Calu3 (cell line): ENCODE data around the gene ELOVL1. TPM values are rescaled to one million over a fixed set of nuclear protein-coding genes. Genes with fewer than 3 reads are reported as not detected.
"Not testable (repeated sequence)": the region's sequence is repeated elsewhere in the genome, so short reads cannot be mapped to it uniquely, and the experiment has no call there.

Experiments used
- BruUV-seq: library from RNA; stranded (reverse); fragments of 400-500 nt; replicated peaks from 2 replicates; lab custom pipeline; 2021; lab: Mats Ljungman, UMichigan
- CTCF ChIA-PET: fragments of 300-600 bp; sonication (Branson Sonifier 250); formaldehyde crosslinking; loops from one replicate; lab custom pipeline; 2022; ENCODE audit warnings: antibody characterized with exemption; lab: Charles Lee
- DNase-seq: peaks from one replicate; pipeline ENCODE4 v3.0.0; 2022
- H3K27ac Mint-ChIP-seq: one replicate; pipeline ENCODE4 v1.8.0; 2022; ENCODE audit warnings: mixed read lengths; ENCODE audit not compliant: unreplicated experiment
- H3K27me3 Mint-ChIP-seq: one replicate; pipeline ENCODE4 v1.8.0; 2022; ENCODE audit warnings: mixed read lengths; ENCODE audit not compliant: unreplicated experiment
- H3K36me3 Mint-ChIP-seq: one replicate; pipeline ENCODE4 v1.8.0; 2022; ENCODE audit warnings: mild to moderate bottlenecking, moderate library complexity, mixed read lengths; ENCODE audit not compliant: insufficient read depth, unreplicated experiment
- H3K4me1 Mint-ChIP-seq: one replicate; pipeline ENCODE4 v1.8.0; 2022; ENCODE audit warnings: mild to moderate bottlenecking, low read depth, mixed read lengths; ENCODE audit not compliant: unreplicated experiment
- H3K4me3 Mint-ChIP-seq: one replicate; pipeline ENCODE4 v1.8.0; 2022; ENCODE audit warnings: mild to moderate bottlenecking, low read depth, moderate library complexity, mixed read lengths; ENCODE audit not compliant: unreplicated experiment
- H3K9me3 Mint-ChIP-seq: one replicate; pipeline ENCODE4 v1.8.0; 2022; ENCODE audit warnings: low read depth, mixed read lengths; ENCODE audit not compliant: unreplicated experiment
- intact Hi-C: fragments of 100-400 bp; cut with micrococcal nuclease; formaldehyde crosslinking; loops from one replicate; pipeline ENCODE4 v1.10.0; 2022; ENCODE audit not compliant: unreplicated experiment
- total RNA-seq: library from RNA; stranded (reverse); gene quantifications from 2 replicates; pipeline ENCODE4 v1.2.3, GENCODE V29; 2022
- TF ChIP-seq, protein P1 (sequence below): fragments of 200-600 bp; IDR thresholded peaks from one replicate; pipeline ENCODE4 v1.8.0; 2022; ENCODE audit warnings: antibody characterized with exemption; ENCODE audit not compliant: unreplicated experiment

The ELOVL1 gene
- total RNA-seq, 1 experiment from 2014 or later, result 107 TPM

DNA sequence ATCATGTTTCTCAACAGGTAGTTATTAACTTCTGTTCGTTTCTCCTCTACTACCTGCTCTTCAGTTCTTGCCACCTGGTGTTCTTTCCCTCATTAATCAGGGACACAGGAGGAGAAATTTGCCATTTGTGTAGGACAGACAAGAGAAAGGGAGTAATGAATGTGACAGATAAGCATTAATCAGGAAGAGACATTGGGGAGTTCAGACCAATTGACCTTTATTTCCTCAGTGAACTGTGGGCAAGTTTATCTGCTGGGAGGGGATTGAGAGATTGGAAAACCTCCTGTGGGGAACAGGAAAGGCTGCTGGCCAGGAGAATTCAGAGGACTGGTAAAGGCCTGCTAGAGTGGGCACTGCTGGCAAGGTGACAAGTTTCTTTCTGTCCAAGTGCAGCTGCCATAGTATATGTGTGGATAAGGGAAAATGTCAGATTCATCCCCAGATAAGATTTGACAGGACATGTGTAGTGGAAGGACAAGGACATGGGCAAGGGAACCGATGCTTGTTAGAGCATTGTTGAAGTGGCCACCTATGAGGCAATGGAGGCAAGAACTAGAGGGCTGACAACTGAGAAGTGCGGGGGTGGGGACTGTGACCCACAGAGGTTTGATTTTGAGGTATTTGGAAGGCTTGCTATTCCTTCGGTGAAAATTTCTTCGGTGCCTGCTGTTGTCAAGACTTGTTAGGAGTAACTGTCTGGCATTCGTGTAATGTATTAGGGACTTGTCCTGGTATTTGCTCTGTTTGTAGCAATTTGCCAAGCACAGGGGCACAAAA, 34.5 kb upstream of the ELOVL1 start:
- no TSS peak for BruUV-seq
- CTCF ChIA-PET, result no interaction called here
- no peak for DNase-seq
- no peaks in the 10 kb centered on the region for H3K4me1 Mint-ChIP-seq
- no peaks in the 10 kb centered on the region for H3K9me3 Mint-ChIP-seq
- H3K4me3 Mint-ChIP-seq, result no peak overlapping the region
- H3K27ac Mint-ChIP-seq, result no peak overlapping the region
- H3K36me3 Mint-ChIP-seq, result peaks cover 23% of the 10 kb centered on the region
- TF ChIP-seq, protein P1, sequence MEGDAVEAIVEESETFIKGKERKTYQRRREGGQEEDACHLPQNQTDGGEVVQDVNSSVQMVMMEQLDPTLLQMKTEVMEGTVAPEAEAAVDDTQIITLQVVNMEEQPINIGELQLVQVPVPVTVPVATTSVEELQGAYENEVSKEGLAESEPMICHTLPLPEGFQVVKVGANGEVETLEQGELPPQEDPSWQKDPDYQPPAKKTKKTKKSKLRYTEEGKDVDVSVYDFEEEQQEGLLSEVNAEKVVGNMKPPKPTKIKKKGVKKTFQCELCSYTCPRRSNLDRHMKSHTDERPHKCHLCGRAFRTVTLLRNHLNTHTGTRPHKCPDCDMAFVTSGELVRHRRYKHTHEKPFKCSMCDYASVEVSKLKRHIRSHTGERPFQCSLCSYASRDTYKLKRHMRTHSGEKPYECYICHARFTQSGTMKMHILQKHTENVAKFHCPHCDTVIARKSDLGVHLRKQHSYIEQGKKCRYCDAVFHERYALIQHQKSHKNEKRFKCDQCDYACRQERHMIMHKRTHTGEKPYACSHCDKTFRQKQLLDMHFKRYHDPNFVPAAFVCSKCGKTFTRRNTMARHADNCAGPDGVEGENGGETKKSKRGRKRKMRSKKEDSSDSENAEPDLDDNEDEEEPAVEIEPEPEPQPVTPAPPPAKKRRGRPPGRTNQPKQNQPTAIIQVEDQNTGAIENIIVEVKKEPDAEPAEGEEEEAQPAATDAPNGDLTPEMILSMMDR, result no peak
- no peaks in the 10 kb centered on the region for H3K27me3 Mint-ChIP-seq
- intact Hi-C loops, result no loop called here

DNA sequence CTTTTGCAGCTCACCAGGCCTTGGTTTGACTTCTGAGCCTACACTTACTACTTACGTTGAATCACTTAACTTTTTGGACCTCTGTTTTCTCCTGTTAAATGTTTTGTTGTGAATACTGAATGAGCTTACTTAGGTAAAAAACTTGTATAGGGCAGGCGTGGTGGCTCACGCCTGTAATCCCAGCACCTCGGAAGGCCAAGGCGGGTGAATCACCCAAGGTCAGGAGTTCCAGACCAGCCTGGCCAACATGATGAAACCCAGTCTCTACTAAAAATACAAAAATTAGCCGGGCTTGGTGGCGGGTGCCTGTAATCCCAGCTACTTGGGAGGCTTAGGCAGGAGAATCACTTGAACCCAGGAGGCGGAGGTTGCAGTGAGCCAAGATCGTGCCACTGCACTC, 32.6 kb upstream of the ELOVL1 start:
- DNase-seq, H3K4me3 Mint-ChIP-seq, H3K9me3 Mint-ChIP-seq, H3K27me3 Mint-ChIP-seq, intact Hi-C loops, H3K4me1 Mint-ChIP-seq, CTCF ChIA-PET, H3K27ac Mint-ChIP-seq, BruUV-seq: not testable (repeated sequence)
- peaks cover 11% of the 10 kb centered on the region for H3K36me3 Mint-ChIP-seq

DNA sequence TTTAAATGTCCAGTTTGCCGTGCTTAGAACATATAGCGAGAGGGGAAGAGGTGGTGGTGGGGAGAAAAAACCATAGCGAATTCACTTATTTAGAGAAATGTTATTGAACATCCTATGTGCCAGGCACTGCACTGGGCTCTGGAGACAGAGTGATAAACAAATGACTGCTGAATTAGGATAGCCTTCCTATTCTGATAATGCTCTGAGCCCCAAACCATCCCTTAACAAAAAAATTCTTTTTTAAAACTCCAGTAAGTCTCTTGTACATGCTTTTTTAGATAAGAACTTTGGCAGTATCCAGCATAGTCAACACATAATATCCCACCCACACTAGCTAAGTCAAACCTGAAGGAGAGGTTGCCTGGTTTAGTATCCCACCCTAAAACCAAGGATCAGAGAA, 30.4 kb upstream of the ELOVL1 start:
- CTCF ChIA-PET, result no interaction called here
- Mint-ChIP-seq H3K36me3 (peaks cover 3% of the 10 kb centered on the region), H3K27me3 (no peaks in the 10 kb centered on the region), H3K4me3 (no peak overlapping the region), H3K27ac (no peak overlapping the region), H3K9me3 (no peaks in the 10 kb centered on the region), H3K4me1 (no peaks in the 10 kb centered on the region)
- BruUV-seq, result no TSS peak
- intact Hi-C loops, result no loop called here
- TF ChIP-seq, protein P1, result no peak
- DNase-seq, result no peak

DNA sequence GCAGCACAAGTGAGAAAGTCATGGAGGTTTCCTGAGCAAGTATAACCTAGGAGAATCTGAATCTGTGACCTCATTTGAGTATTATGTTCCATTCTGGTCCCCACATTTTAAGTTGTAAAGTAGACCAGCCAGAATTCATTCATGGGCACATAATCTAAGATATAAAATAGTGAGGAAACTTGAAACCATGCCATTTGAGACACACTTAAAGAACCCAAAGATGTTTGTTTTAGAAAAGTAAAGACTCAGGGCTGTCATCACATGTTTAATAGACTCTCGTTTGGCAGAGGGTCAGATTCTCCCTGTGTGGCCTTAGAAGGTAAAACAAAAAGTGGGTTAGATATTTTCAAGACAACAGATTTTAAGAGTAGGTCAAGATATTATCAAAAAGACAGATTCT, 28.2 kb upstream of the ELOVL1 start:
- TF ChIP-seq, protein P1, result no peak
- Mint-ChIP-seq H3K36me3 (no peaks in the 10 kb centered on the region), H3K27me3 (no peaks in the 10 kb centered on the region), H3K4me1 (no peaks in the 10 kb centered on the region), H3K4me3 (no peak overlapping the region), H3K9me3 (no peaks in the 10 kb centered on the region), H3K27ac (no peak overlapping the region)
- CTCF ChIA-PET, result no interaction called here
- no TSS peak for BruUV-seq
- intact Hi-C loops, result no loop called here
- DNase-seq, result no peak

DNA sequence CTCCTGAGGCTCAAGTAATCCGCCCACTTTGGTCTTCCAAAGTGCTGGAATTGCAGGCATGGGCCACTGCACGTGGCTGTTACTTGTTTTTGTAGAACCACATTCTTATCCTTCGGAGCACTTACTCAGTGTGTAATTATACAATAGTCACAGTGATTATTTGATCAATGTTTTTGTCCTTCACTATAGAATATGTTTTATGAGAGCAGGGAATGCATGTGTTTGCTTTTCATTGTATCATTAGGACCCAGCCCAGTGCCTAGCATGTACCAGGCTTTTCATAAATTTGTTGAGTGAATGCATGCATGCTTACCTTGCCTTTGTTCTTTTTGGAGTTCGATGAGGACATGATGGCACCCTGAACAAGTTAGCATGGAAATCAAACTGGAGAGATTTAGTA, 27.7 kb upstream of the ELOVL1 start:
- Mint-ChIP-seq H3K27ac (no peak overlapping the region), H3K36me3 (peaks cover under 1% of the 10 kb centered on the region), H3K4me3 (no peak overlapping the region), H3K27me3 (no peaks in the 10 kb centered on the region), H3K4me1 (no peaks in the 10 kb centered on the region), H3K9me3 (no peaks in the 10 kb centered on the region)
- BruUV-seq, result no TSS peak
- CTCF ChIA-PET, result no interaction called here
- intact Hi-C loops, result no loop called here
- no peak for DNase-seq
- TF ChIP-seq, protein P1, result no peak
